Measurements from ENCODE around the gene CA10.

Gene CA10

GRCh38 chr17:51661403-51661802, 497.1 kb downstream of the CA10 start:
- Histone ChIP-seq H3K9ac (ENCODE audit: low read depth in 1 of 2, low read length in 2 of 2) (no peak overlapping the region), H3K4me1 (ENCODE audit: control insufficient read depth in 2 of 2, insufficient read depth in 2 of 2, low read length in 2 of 2) (no peaks in the 10 kb centered on the region), H3K27me3 (ENCODE audit: control insufficient read depth in 2 of 2, insufficient read depth in 2 of 2, low read length in 2 of 2) (no peaks in the 10 kb centered on the region), H3K27ac (ENCODE audit: low read depth in 2 of 2, low read length in 2 of 2) (no peak overlapping the region), H3K36me3 (ENCODE audit: control insufficient read depth in 2 of 2, insufficient read depth in 2 of 2, low read length in 2 of 2) (no peaks in the 10 kb centered on the region), H3K9me3 (ENCODE audit: control insufficient read depth in 2 of 2, low read length in 2 of 2) (no peaks in the 10 kb centered on the region), H3K4me3 (ENCODE audit: low read length in 2 of 2) (no peak overlapping the region)

- Histone ChIP-seq H3K27me3 (ENCODE audit: control insufficient read depth in 2 of 2, insufficient read depth in 2 of 2, low read length in 2 of 2) (no peaks in the 10 kb centered on the region), H3K4me3 (ENCODE audit: low read length in 2 of 2) (no peak overlapping the region), H3K9me3 (ENCODE audit: control insufficient read depth in 2 of 2, low read length in 2 of 2) (no peaks in the 10 kb centered on the region), H3K4me1 (ENCODE audit: control insufficient read depth in 2 of 2, insufficient read depth in 2 of 2, low read length in 2 of 2) (no peaks in the 10 kb centered on the region), H3K27ac (ENCODE audit: low read depth in 2 of 2, low read length in 2 of 2) (no peak overlapping the region), H3K36me3 (ENCODE audit: control insufficient read depth in 2 of 2, insufficient read depth in 2 of 2, low read length in 2 of 2) (no peaks in the 10 kb centered on the region), H3K9ac (ENCODE audit: low read depth in 1 of 2, low read length in 2 of 2) (no peak overlapping the region)
Observed at GRCh38 chr17:51660266-51660665, 498.2 kb downstream of the CA10 start.

GRCh38 chr17:51657224-51657623, 501.3 kb downstream of the CA10 start:
- H3K9ac ChIP-seq (ENCODE audit: low read depth in 1 of 2, low read length in 2 of 2), result no peak overlapping the region
- no peak overlapping the region for H3K4me3 ChIP-seq (ENCODE audit: low read length in 2 of 2)
- H3K36me3 ChIP-seq (ENCODE audit: control insufficient read depth in 2 of 2, insufficient read depth in 2 of 2, low read length in 2 of 2), result no peaks in the 10 kb centered on the region
- no peaks in the 10 kb centered on the region for H3K4me1 ChIP-seq (ENCODE audit: control insufficient read depth in 2 of 2, insufficient read depth in 2 of 2, low read length in 2 of 2)
- H3K9me3 ChIP-seq (ENCODE audit: control insufficient read depth in 2 of 2, low read length in 2 of 2), result no peaks in the 10 kb centered on the region
- no peak overlapping the region for H3K27ac ChIP-seq (ENCODE audit: low read depth in 2 of 2, low read length in 2 of 2)
- H3K27me3 ChIP-seq (ENCODE audit: control insufficient read depth in 2 of 2, insufficient read depth in 2 of 2, low read length in 2 of 2), result no peaks in the 10 kb centered on the region

- H3K4me3 ChIP-seq (ENCODE audit: low read length in 2 of 2), result no peak overlapping the region
- no peak overlapping the region for H3K9ac ChIP-seq (ENCODE audit: low read depth in 1 of 2, low read length in 2 of 2)
- H3K9me3 ChIP-seq (ENCODE audit: control insufficient read depth in 2 of 2, low read length in 2 of 2), result no peaks in the 10 kb centered on the region
- no peak overlapping the region for H3K27ac ChIP-seq (ENCODE audit: low read depth in 2 of 2, low read length in 2 of 2)
- H3K4me1 ChIP-seq (ENCODE audit: control insufficient read depth in 2 of 2, insufficient read depth in 2 of 2, low read length in 2 of 2), result no peaks in the 10 kb centered on the region
- no peaks in the 10 kb centered on the region for H3K27me3 ChIP-seq (ENCODE audit: control insufficient read depth in 2 of 2, insufficient read depth in 2 of 2, low read length in 2 of 2)
- no peaks in the 10 kb centered on the region for H3K36me3 ChIP-seq (ENCODE audit: control insufficient read depth in 2 of 2, insufficient read depth in 2 of 2, low read length in 2 of 2)
Observed at GRCh38 chr17:51653878-51654277, 504.6 kb downstream of the CA10 start.

- no peaks in the 10 kb centered on the region for H3K4me1 ChIP-seq (ENCODE audit: control insufficient read depth in 2 of 2, insufficient read depth in 2 of 2, low read length in 2 of 2)
- H3K4me3 ChIP-seq (ENCODE audit: low read length in 2 of 2), result no peak overlapping the region
- H3K27me3 ChIP-seq (ENCODE audit: control insufficient read depth in 2 of 2, insufficient read depth in 2 of 2, low read length in 2 of 2), result no peaks in the 10 kb centered on the region
- H3K9ac ChIP-seq (ENCODE audit: low read depth in 1 of 2, low read length in 2 of 2), result no peak overlapping the region
- H3K27ac ChIP-seq (ENCODE audit: low read depth in 2 of 2, low read length in 2 of 2), result no peak overlapping the region
- H3K9me3 ChIP-seq (ENCODE audit: control insufficient read depth in 2 of 2, low read length in 2 of 2), result no peaks in the 10 kb centered on the region
- H3K36me3 ChIP-seq (ENCODE audit: control insufficient read depth in 2 of 2, insufficient read depth in 2 of 2, low read length in 2 of 2), result no peaks in the 10 kb centered on the region
Observed at GRCh38 chr17:51652529-51652928, 506.0 kb downstream of the CA10 start.

- no peaks in the 10 kb centered on the region for H3K9me3 ChIP-seq (ENCODE audit: control insufficient read depth in 2 of 2, low read length in 2 of 2)
- H3K27ac ChIP-seq (ENCODE audit: low read depth in 2 of 2, low read length in 2 of 2), result no peak overlapping the region
- H3K9ac ChIP-seq (ENCODE audit: low read depth in 1 of 2, low read length in 2 of 2), result no peak overlapping the region
- no peak overlapping the region for H3K4me3 ChIP-seq (ENCODE audit: low read length in 2 of 2)
- H3K4me1 ChIP-seq (ENCODE audit: control insufficient read depth in 2 of 2, insufficient read depth in 2 of 2, low read length in 2 of 2), result no peaks in the 10 kb centered on the region
- H3K27me3 ChIP-seq (ENCODE audit: control insufficient read depth in 2 of 2, insufficient read depth in 2 of 2, low read length in 2 of 2), result no peaks in the 10 kb centered on the region
- no peaks in the 10 kb centered on the region for H3K36me3 ChIP-seq (ENCODE audit: control insufficient read depth in 2 of 2, insufficient read depth in 2 of 2, low read length in 2 of 2)
Observed at GRCh38 chr17:51651513-51652298, 506.8 kb downstream of the CA10 start.

GRCh38 chr17:51650772-51651171, 507.7 kb downstream of the CA10 start:
- Histone ChIP-seq H3K27me3 (ENCODE audit: control insufficient read depth in 2 of 2, insufficient read depth in 2 of 2, low read length in 2 of 2) (no peaks in the 10 kb centered on the region), H3K9me3 (ENCODE audit: control insufficient read depth in 2 of 2, low read length in 2 of 2) (no peaks in the 10 kb centered on the region), H3K36me3 (ENCODE audit: control insufficient read depth in 2 of 2, insufficient read depth in 2 of 2, low read length in 2 of 2) (no peaks in the 10 kb centered on the region), H3K9ac (ENCODE audit: low read depth in 1 of 2, low read length in 2 of 2) (no peak overlapping the region), H3K4me1 (ENCODE audit: control insufficient read depth in 2 of 2, insufficient read depth in 2 of 2, low read length in 2 of 2) (no peaks in the 10 kb centered on the region), H3K4me3 (ENCODE audit: low read length in 2 of 2) (no peak overlapping the region), H3K27ac (ENCODE audit: low read depth in 2 of 2, low read length in 2 of 2) (no peak overlapping the region)

GRCh38 chr17:51650202-51650601, 508.3 kb downstream of the CA10 start:
- no peak overlapping the region for H3K27ac ChIP-seq (ENCODE audit: low read depth in 2 of 2, low read length in 2 of 2)
- no peaks in the 10 kb centered on the region for H3K27me3 ChIP-seq (ENCODE audit: control insufficient read depth in 2 of 2, insufficient read depth in 2 of 2, low read length in 2 of 2)
- no peaks in the 10 kb centered on the region for H3K9me3 ChIP-seq (ENCODE audit: control insufficient read depth in 2 of 2, low read length in 2 of 2)
- H3K36me3 ChIP-seq (ENCODE audit: control insufficient read depth in 2 of 2, insufficient read depth in 2 of 2, low read length in 2 of 2), result no peaks in the 10 kb centered on the region
- no peak overlapping the region for H3K4me3 ChIP-seq (ENCODE audit: low read length in 2 of 2)
- H3K4me1 ChIP-seq (ENCODE audit: control insufficient read depth in 2 of 2, insufficient read depth in 2 of 2, low read length in 2 of 2), result no peaks in the 10 kb centered on the region
- H3K9ac ChIP-seq (ENCODE audit: low read depth in 1 of 2, low read length in 2 of 2), result no peak overlapping the region

- Histone ChIP-seq H3K27me3 (ENCODE audit: control insufficient read depth in 2 of 2, insufficient read depth in 2 of 2, low read length in 2 of 2) (no peaks in the 10 kb centered on the region), H3K9ac (ENCODE audit: low read depth in 1 of 2, low read length in 2 of 2) (no peak overlapping the region), H3K36me3 (ENCODE audit: control insufficient read depth in 2 of 2, insufficient read depth in 2 of 2, low read length in 2 of 2) (no peaks in the 10 kb centered on the region), H3K4me1 (ENCODE audit: control insufficient read depth in 2 of 2, insufficient read depth in 2 of 2, low read length in 2 of 2) (no peaks in the 10 kb centered on the region), H3K9me3 (ENCODE audit: control insufficient read depth in 2 of 2, low read length in 2 of 2) (no peaks in the 10 kb centered on the region), H3K27ac (ENCODE audit: low read depth in 2 of 2, low read length in 2 of 2) (no peak overlapping the region), H3K4me3 (ENCODE audit: low read length in 2 of 2) (no peak overlapping the region)
Observed at GRCh38 chr17:51647826-51648225, 510.7 kb downstream of the CA10 start.

GRCh38 chr17:51647067-51647466, 511.4 kb downstream of the CA10 start:
- Histone ChIP-seq H3K9me3 (ENCODE audit: control insufficient read depth in 2 of 2, low read length in 2 of 2) (no peaks in the 10 kb centered on the region), H3K27me3 (ENCODE audit: control insufficient read depth in 2 of 2, insufficient read depth in 2 of 2, low read length in 2 of 2) (no peaks in the 10 kb centered on the region), H3K9ac (ENCODE audit: low read depth in 1 of 2, low read length in 2 of 2) (no peak overlapping the region), H3K4me3 (ENCODE audit: low read length in 2 of 2) (no peak overlapping the region), H3K27ac (ENCODE audit: low read depth in 2 of 2, low read length in 2 of 2) (no peak overlapping the region), H3K36me3 (ENCODE audit: control insufficient read depth in 2 of 2, insufficient read depth in 2 of 2, low read length in 2 of 2) (no peaks in the 10 kb centered on the region), H3K4me1 (ENCODE audit: control insufficient read depth in 2 of 2, insufficient read depth in 2 of 2, low read length in 2 of 2) (no peaks in the 10 kb centered on the region)

All from mucosa of rectum (tissue), 2 donors.